HTERT RPE-1 (cell line): Measurements from ENCODE around the gene SH3GL2.

Experiments used
- in situ Hi-C: fragments of 300-500 bp; cut with MboI; formaldehyde crosslinking; loops from 4 replicates; pipeline ENCODE4 v1.14.3; 2020; ENCODE audit warnings: low sequenced_read_pairs

SH3GL2 gene

DNA sequence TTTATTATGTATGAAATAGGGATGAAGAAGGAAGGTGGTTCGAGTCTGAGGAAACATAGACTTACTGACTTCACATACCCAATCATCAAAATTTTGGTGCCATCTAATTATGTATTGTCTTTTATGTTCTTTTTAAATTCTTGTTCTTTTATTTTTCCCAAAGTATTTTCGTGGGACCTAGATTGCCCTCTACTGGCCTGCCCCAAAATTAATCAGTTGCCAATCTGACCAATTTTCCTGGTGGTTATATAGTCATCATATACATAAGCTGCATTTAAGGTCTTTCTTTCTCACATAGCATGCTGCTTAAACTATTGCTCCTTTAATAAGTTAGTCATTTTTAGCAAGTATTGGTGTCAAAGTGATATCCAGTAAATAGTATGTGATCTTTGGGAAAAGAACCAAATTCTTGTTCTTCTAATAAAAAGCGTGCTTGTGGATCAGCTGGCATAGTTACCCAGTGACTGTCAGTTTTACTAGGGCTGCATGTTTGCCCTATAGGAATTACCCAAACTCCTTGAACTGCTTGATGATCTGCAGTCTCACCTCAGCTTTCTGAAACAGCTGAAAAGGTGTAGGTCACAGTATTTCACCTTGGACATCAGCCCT, 223.5 kb downstream of the SH3GL2 start:
- in situ Hi-C loops, result no loop called here

DNA sequence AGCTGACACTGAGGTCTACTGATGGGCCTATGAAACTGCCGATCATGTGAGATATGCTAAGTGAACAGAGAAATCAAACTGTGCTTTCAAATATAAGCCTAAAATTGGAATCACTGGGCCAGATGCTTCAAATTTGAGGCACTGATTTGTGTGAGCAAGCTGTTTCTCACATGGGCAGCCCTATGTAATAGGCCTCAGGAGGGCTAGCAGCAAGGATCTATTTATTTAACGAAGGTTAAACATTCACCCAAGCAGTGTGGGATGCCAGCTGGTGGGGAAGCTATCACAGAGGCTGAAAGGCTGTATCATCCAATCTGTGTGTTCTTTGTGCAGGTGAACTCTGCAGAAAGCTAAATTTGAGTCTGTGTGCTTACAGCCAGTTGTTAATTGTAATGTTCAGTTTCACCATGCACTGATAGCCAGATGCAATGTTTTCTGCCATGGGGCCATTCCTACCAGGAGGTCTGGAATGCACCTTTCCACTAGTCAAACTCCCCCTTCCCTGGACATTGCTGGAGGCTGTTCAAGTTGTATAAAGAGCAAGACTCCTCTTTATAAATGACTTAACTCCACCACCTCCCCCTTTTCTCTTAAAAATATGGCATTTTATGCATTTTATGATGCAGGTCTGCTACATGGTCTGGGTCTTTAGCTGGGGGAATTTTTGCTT, 228.9 kb downstream of the SH3GL2 start:
- in situ Hi-C loops, result no loop called here

DNA sequence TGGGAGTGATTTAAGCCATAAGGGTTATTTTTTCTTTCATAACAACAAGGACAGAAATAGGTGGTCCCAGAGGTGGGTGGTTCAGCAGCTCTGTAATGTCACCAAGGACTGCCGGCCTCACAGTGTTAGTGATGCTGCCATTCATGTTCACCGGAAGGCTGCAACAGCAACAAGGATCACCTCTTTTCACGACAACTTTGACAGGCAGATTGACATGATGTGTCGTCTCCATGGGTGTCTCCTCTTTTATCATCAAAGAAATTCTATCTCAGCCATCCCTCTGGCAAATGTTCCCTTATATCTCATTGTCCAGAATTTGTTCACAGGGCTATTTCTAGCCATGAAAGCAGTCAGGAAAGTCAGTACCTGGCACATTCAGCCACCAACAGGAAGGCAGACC, 231.5 kb downstream of the SH3GL2 start:
- in situ Hi-C loops, result no loop called here

DNA sequence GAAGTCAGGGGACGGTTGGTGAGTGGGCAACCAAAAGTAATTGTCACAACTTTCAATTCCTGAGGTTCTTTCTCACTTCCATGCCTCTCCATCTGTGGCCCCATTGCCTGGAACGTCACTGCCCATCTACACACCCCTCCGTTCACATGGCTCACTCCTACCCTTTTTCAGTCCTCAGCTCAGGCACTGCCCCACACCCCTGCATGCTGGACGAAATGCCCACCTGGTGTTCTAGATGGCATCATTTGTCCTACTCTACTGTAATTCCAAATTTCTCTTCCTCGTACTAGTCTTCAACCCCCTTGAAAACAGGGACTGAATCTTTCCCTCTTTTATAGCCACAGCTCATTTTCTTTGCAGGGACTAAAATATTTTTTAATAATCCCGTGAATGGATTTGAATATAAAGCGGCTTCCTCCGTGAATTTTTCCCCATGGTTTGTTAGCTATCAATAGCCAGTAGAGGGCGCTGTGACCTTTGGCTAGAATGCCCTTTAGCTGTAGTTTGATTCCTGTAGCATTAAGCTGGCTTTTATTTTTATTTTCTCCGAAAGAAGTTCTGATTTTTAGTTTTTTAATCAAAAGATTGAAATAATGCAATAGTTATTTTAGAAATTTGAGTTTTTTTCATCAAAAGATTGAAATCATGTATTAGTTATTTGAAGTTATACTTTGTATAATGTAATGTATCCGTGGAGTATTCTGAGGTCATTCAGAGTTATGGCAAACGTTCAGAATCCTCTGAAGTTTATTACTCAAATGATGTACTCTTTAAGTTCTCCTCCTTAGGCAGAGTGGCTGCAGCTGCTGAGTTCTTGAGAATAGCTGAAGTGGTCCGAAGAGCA, 232.1 kb downstream of the SH3GL2 start:
- in situ Hi-C loops, result no loop called here

DNA sequence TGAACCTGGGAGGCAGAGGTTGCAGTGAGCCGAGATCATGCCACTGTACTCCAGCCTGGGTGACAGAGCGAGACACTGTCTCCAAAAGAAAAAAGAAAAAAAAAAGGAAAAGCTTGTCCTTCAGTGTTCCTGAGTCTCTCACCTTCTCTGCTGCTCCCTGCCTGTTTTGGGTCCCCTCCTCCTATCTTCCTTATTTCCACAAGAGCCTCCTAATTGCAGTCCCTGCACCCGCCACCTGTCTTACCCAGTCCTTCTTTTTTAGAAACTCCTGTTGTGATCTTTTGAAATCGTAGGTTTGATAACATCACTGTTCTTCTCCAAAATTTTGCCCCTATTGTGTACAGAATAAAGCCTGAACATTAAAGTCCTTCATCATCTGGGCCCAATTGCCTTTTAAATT, 234.9 kb downstream of the SH3GL2 start:
- in situ Hi-C loops, result no loop called here

DNA sequence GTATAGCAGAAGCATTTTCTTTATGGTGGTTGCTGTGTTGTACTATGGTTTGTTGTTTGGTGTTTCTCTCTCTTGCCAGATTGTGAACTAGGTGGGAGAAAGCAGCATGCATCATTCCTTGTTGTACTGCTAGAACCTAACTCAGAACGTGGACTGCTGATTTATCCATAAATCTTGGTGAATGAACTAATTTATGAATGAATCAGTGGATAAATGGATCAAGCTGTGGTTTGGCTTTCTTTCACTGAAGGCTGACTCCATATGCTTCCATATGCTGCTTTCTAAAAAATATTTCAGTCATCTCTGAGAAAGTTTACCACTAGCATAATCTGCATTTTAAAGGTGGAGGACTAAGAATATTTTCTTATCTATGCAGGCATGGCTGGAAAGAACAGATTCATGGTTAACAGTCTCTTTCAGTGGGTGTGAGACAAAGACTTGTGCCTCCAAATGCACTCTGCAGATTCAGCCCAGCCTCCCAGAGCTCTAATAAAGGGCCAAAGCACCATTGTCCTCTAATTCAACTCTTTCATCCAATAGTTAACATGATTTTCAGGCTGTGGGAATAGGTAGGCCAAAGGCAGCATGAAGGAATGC, 237.7 kb downstream of the SH3GL2 start:
- in situ Hi-C loops, result no loop called here

DNA sequence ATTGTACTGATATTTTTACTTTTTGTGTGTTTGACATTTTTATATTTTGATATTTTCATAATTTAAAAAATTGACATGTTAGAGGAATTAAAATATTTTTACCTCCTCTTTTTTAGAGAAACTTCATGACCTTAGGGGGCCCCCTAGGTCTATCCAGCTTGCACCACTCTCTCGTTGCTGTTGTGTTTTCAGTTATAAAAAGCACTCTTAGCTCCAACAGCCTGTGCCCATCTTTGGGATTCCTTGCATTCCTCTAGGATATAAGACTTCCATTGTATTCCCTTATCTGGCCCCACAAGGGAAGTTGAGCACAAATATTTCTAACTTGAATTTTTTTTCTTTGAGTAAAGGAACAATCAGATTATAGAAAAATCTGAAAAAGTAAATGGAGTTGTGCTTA, 245.3 kb downstream of the SH3GL2 start:
- in situ Hi-C loops, result no loop called here

DNA sequence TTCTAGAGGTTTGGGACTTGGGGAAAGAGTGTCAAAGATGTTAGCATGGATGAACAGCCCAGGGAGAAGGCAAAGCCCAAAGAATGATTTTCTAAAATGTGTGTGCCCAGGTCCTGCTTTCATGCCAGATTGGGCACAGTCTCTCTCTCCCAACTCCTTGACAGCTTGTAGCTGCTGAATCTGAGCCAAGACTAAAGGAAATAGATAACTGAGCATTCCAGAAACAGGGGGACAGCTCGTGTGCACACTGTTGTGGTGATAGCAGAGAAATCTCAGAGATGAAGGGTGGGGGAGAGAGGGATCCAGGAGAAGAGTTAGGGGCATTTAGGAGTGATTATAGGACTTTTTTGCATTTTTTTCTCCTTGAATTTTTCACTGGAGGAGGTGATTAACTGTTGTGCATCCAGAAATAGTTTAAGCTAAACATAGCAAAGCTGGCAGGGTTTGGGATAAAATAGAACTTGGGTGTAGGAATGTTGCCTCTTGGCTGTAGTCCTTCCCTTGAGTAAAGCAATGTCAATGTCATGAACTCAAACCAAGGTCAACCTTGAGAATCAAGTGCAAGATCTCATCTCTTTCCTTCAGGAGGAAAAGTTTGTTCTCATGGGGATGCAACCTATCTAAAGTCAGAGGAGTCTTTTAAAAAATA, 245.9 kb downstream of the SH3GL2 start:
- in situ Hi-C loops, result no loop called here

DNA sequence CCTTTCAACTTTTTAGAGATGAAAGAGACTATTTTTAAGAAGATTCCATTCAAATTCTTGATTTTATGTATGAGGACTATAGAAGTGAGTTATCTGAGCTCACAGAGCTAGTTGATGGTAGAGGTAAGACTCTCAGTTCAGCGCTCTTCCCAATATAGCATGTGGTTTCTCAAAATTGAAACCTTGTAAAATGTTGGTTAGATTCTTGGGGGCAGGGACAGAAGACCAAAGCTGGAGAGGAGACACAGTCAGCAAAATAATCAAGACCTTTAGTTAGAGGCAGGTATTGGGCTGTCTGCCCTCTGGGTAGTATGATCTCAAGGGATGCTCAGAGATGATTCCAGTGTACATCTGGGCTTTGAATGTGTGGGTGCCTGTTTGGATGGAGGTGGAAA, 246.4 kb downstream of the SH3GL2 start:
- in situ Hi-C loops, result no loop called here

DNA sequence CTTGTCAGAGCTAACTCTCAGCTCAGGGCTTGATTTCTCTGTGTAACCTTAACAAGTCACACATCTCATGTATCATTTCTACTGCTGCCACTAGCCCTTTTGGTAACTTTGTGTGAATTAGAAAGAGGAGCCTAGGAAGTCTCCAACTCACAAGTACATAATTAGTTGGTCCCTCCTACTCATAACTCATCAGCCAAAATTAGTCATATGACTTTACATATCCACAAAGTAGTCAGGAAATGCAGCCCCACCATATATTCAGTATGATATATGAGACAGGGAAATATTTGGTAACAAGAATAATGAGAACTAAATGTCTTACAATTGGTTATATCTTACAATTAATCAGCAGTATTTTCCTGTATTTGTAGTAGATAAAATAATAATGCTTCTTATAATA, 250.2 kb downstream of the SH3GL2 start:
- in situ Hi-C loops, result no loop called here

DNA sequence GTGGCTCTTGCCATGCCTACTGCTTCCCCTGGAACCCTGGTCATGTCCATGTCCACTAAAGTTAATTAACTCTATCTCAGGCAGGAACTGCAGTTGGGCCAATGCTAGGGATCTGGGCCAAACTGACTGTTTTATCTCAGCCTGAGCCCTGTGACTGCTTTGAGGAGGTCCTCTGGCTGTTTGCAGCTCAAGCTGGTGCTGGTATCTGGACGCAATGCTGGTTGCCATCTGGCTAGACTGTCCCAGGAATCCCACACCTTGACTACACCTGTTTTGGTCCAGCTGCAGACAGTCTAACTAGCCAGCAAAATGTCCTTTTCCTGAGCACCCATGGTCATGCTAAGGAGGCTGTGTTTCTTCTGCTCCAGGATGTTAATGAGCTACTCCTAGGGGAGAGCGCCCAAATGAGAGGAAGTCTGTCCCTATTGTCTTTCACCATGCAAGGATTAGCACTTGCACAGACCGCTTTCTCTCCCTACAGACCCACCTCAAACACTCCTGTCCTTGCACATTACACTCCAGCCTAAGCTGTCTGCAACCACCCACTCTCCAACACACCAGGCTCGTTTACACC, 251.0 kb downstream of the SH3GL2 start:
- in situ Hi-C loops, result no loop called here

DNA sequence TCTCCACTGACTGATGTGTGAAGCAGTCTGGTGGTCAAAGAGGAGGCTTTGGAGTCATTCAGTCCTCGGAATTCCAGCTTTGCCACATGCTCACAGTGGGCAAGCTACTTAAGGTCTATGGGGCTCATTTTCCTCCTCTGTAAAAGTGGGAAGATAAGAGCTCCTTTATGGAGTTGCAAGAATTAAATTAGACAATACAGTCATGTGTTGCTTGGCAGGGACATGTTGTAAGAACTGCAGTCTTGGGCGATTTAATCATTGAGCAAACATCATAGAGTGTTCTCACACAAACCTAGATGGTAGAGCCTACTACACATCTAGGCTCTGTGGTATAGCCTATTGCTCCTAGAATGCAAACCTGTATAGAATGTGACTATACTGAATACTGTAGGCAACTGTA, 253.9 kb downstream of the SH3GL2 start:
- in situ Hi-C loops, result no loop called here

DNA sequence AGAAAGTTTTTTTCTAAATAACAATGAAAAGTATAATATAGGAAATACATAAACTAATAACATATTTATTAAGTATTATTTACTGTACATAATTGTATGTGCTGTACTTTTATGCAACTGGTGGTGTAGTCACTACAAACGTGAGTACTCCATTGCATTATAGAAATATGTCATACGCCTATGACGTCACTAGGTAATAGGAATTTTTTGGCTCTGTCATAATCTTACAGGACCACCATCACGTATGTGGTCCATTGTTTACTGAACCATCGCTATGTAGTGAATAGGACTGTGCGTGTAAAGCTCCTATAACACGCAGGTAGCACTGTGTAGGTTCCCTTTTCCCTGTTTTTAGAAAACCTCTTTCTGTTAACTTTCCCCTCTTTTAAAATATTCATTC, 255.0 kb downstream of the SH3GL2 start:
- in situ Hi-C loops, result no loop called here

DNA sequence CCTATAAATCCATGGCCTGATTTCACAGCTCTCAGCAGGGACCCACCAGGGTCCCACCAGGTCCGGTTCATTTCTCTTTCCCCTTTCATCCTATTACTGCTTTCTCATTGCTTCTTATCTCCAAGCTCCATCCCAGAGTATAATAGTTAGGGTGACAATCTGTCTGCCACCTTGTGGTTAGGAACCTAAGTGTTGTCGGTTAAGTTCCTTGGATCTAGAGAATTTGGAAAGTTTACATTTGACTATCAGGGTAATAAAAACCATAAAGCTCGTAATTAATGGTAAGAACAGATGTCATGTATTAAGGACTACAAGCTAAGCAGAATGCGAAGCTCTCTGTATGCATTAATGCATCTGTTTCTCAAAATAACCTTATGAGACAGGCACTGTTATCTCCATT, 259.1 kb downstream of the SH3GL2 start:
- in situ Hi-C loops, result no loop called here

DNA sequence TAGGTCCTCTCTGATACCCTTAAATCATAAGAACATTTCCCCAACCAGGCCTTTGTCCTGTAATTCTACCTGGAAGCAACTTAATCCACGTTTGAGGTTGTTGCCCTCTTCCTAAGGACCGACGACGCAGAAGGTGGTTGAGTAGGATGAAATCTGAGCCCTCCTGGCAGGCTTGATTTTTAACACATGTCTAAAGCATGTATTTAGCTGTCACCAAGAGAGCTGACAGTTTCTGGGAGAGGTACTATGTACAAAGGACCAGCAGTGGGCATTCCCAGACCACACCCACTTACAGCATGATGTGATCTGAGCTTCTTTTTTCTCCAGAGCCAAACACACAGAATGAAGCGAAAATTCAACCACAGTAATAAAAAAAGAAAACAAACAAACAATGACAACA, 260.9 kb downstream of the SH3GL2 start:
- in situ Hi-C loops, result no loop called here

DNA sequence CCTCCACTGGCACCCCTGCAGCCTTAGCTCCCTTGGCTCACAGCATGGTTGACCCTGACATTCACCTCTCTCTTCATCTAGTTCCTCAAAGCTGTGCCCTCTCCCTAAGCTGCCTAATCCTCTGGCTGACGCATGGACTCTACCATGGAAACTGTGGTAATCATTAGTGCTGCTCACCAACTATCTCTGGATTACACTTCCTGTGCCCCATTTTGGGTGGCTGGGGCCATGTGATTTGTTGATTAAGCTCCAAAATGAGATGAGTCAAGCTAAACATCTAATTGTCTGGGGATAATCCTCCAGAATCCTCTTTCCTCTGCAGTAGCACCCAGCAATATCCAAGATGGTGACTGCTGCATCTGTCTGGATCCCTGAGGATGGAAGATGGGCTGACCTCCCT, 264.4 kb downstream of the SH3GL2 start:
- in situ Hi-C loops, result no loop called here
